Measurements from ENCODE around the gene MYO1B.

- TF ChIP-seq, protein P1, sequence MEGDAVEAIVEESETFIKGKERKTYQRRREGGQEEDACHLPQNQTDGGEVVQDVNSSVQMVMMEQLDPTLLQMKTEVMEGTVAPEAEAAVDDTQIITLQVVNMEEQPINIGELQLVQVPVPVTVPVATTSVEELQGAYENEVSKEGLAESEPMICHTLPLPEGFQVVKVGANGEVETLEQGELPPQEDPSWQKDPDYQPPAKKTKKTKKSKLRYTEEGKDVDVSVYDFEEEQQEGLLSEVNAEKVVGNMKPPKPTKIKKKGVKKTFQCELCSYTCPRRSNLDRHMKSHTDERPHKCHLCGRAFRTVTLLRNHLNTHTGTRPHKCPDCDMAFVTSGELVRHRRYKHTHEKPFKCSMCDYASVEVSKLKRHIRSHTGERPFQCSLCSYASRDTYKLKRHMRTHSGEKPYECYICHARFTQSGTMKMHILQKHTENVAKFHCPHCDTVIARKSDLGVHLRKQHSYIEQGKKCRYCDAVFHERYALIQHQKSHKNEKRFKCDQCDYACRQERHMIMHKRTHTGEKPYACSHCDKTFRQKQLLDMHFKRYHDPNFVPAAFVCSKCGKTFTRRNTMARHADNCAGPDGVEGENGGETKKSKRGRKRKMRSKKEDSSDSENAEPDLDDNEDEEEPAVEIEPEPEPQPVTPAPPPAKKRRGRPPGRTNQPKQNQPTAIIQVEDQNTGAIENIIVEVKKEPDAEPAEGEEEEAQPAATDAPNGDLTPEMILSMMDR (conservative IDR thresholded peaks at IDR 0.05): no peak
- no peak for TF ChIP-seq ZFX (IDR thresholded peaks at IDR 0.05)
These were observed 13.8 kb downstream of the MYO1B start for GRCh38 chr2:191258996-191259395.
